Lower lobe of right lung (tissue), 2 donors: ENCODE measurements around the gene SLC35B1. TPM values are rescaled to one million over a fixed set of nuclear protein-coding genes. Genes with fewer than 3 reads are reported as not detected.

Experiments used
- ATAC-seq, 2 donors: fragments of 200-7000 bp; cut with Tn5 transposase; one replicate each; pipeline ENCODE4 v1.9.1; 2020 to 2022; ENCODE audit warnings: mild to moderate bottlenecking in 2 of 2, moderate library complexity in 2 of 2
- DNase-seq: peaks from one replicate; pipeline ENCODE4 v3.0.0-alpha.2; 2020
- H3K27ac ChIP-seq: fragments of 200-600 bp; one replicate; pipeline ENCODE4 v1.8.0; 2022
- H3K27me3 ChIP-seq: fragments of 200-600 bp; one replicate; pipeline ENCODE4 v1.8.0; 2022; ENCODE audit warnings: low read depth
- H3K36me3 ChIP-seq: fragments of 200-600 bp; one replicate; pipeline ENCODE4 v1.8.0; 2022; ENCODE audit warnings: mild to moderate bottlenecking
- H3K4me1 ChIP-seq: fragments of 200-600 bp; one replicate; pipeline ENCODE4 v1.8.0; 2022
- H3K4me3 ChIP-seq: fragments of 200-600 bp; one replicate; pipeline ENCODE4 v1.8.0; 2022; ENCODE audit warnings: mild to moderate bottlenecking
- H3K9me3 ChIP-seq: fragments of 200-600 bp; one replicate; pipeline ENCODE4 v1.8.0; 2022
- intact Hi-C: fragments of 100-400 bp; cut with DNase I; formaldehyde crosslinking; loops from one replicate; pipeline ENCODE4 v1.11.0; 2022
- total RNA-seq: library from RNA; stranded (reverse); fragmentation: NEBNext Ultra II Directional; extraction: Animal tissue kit (Norgen Biotek cat#: 25700); gene quantifications from one replicate; pipeline ENCODE4 v1.2.1, GENCODE V29; 2021
- TF ChIP-seq, protein P1 (sequence below): fragments of 200-600 bp; IDR thresholded peaks from one replicate; pipeline ENCODE4 v1.8.0; 2022; ENCODE audit warnings: antibody characterized with exemption, mild to moderate bottlenecking
- donor health status: DM: no; HTN: yes; CAD: no; lungs with severe emphysema.

Gene SLC35B1
- total RNA-seq, 1 donor from 2014 or later = 38.9 TPM

DNA sequence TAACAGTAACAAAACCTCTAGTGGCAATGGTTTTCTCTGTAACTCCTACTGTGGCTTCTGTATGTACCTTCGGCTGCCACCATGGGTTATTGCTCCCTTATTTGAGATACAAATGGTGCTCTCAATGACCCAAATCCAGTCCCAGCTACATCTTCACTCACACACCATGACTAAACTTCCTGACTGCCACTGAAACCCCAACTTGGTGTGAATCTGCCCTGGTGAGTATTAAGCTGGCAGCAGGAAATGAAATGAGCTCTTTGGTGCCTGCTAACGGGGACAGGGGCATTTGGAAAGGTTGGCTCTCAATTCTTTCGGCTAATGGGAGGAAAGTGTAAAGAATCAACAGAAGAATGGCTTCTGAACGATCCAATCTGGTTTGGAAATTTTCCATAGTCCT is 7.5 kb upstream of the SLC35B1 start:
- H3K36me3 ChIP-seq = peaks cover 92% of the 10 kb centered on the region
- H3K27ac ChIP-seq = peak overlapping the region; percentile 65
- intact Hi-C loops = no loop called here
- DNase-seq (no peak), ATAC-seq (peak in 1 of 2 donors; percentile 39)
- no peak overlapping the region for H3K4me3 ChIP-seq
- no peaks in the 10 kb centered on the region for H3K27me3 ChIP-seq
- no peaks in the 10 kb centered on the region for H3K4me1 ChIP-seq
- TF ChIP-seq, protein P1, sequence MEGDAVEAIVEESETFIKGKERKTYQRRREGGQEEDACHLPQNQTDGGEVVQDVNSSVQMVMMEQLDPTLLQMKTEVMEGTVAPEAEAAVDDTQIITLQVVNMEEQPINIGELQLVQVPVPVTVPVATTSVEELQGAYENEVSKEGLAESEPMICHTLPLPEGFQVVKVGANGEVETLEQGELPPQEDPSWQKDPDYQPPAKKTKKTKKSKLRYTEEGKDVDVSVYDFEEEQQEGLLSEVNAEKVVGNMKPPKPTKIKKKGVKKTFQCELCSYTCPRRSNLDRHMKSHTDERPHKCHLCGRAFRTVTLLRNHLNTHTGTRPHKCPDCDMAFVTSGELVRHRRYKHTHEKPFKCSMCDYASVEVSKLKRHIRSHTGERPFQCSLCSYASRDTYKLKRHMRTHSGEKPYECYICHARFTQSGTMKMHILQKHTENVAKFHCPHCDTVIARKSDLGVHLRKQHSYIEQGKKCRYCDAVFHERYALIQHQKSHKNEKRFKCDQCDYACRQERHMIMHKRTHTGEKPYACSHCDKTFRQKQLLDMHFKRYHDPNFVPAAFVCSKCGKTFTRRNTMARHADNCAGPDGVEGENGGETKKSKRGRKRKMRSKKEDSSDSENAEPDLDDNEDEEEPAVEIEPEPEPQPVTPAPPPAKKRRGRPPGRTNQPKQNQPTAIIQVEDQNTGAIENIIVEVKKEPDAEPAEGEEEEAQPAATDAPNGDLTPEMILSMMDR = no peak
- no peaks in the 10 kb centered on the region for H3K9me3 ChIP-seq

DNA sequence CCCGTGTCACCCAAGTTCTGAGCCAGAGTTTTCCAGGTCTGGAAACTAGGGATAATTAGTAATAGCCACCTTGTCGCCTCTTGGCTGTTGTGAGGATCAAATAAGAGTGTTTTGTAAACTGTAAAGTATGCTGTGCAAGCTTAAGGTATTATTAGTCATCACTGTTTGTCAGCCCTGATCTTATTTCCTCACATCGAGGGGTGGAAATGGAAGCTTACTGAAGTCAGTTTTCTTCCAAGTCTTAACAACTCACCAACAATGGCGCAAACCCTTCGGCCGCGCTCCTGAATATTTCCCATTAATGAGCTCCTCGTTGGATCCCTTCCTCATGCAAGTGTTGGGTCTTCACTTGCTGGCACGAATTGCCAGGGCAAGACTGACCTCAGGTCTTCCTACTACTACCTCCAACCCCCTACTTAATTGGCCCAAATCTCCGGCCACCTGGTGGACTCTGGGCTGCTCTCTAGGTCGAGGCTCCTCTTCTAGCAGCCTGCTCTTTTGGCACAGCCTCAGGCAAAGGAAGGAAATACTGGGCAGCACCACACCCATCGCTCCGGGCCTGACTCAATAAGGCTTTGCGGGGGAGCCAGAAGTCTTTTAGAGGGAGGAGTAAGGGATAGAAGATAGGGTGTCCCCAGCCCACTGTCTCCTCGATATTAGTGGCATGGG is 885 bp upstream of the SLC35B1 start:
- ATAC-seq = peak in 1 of 2 donors; percentile 13
- H3K9me3 ChIP-seq = no peaks in the 10 kb centered on the region
- DNase-seq = no peak

DNA sequence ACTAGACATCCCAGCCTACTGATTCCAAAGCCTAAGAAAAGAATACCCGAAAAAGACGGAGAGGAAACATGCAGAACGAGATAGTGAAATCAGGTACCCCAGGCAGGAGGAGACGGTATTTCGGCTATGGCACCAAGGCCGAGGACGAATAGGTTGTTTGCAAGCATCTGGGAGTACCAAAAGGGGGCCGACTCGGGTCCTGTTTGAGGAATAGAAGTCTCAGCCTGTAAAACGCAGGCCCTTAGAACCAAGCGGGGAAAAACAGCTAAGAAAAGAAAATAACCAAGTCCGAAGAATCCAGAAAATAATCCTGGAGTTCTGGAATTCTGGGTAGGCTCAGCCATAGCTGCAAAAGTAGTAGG is 537 bp downstream of the SLC35B1 start:
- Histone ChIP-seq H3K36me3 (peaks cover 57% of the 10 kb centered on the region), H3K27ac (peak overlapping the region; percentile 93), H3K27me3 (no peaks in the 10 kb centered on the region), H3K4me1 (peaks cover 22% of the 10 kb centered on the region), H3K4me3 (peak overlapping the region; percentile 91), H3K9me3 (no peaks in the 10 kb centered on the region)
- DNase-seq (no peak), ATAC-seq (no peak)
- TF ChIP-seq, protein P1 = no peak
- intact Hi-C loops = no loop called here

More for the DNA sequence above, 885 bp upstream of the SLC35B1 start:
- intact Hi-C loops = no loop called here
- Histone ChIP-seq H3K4me1 (peaks cover 22% of the 10 kb centered on the region), H3K36me3 (peaks cover 57% of the 10 kb centered on the region), H3K27me3 (no peaks in the 10 kb centered on the region), H3K4me3 (peak overlapping the region; percentile 91), H3K27ac (peak overlapping the region; percentile 93)
- TF ChIP-seq, protein P1 = no peak

GRCh38 chr17:49705254-49705653 is 2.5 kb downstream of the SLC35B1 start:
- H3K36me3 ChIP-seq = peaks cover 58% of the 10 kb centered on the region
- no peak overlapping the region for H3K27ac ChIP-seq
- TF ChIP-seq, protein P1 = no peak
- H3K9me3 ChIP-seq = no peaks in the 10 kb centered on the region
- ATAC-seq = no peak
- DNase-seq = no peak
- no peak overlapping the region for H3K4me3 ChIP-seq
- H3K4me1 ChIP-seq = peaks cover 22% of the 10 kb centered on the region
- H3K27me3 ChIP-seq = no peaks in the 10 kb centered on the region
- intact Hi-C loops = no loop called here

- H3K4me3 ChIP-seq = no peak overlapping the region
- DNase-seq (no peak), ATAC-seq (no peak)
- TF ChIP-seq, protein P1 = peak; percentile 46
- no peak overlapping the region for H3K27ac ChIP-seq
- H3K4me1 ChIP-seq = peaks cover 17% of the 10 kb centered on the region
- H3K9me3 ChIP-seq = no peaks in the 10 kb centered on the region
- H3K27me3 ChIP-seq = no peaks in the 10 kb centered on the region
- intact Hi-C loops = no loop called here
- peaks cover 66% of the 10 kb centered on the region for H3K36me3 ChIP-seq
Measured at GRCh38 chr17:49703557-49704277, 4.0 kb downstream of the SLC35B1 start.
